ENCODE measurements around the gene USP10. TPM values are rescaled to one million over a fixed set of nuclear protein-coding genes. Genes with fewer than 3 reads are reported as not detected.

Gene USP10
- total RNA-seq, 1 donor = 61.7 TPM

GRCh38 chr16:84673203-84673535 lies 26.6 kb upstream of the USP10 start:
- no peak for TF ChIP-seq CTCF (IDR thresholded peaks at IDR 0.05; ENCODE audit: insufficient read depth, low read length)
- DNase-seq (ENCODE audit: low read depth) = no peak

GRCh38 chr16:84673561-84673960 lies 26.2 kb upstream of the USP10 start:
- no peak for TF ChIP-seq CTCF (IDR thresholded peaks at IDR 0.05; ENCODE audit: insufficient read depth, low read length)
- H3K4me3 ChIP-seq (ENCODE audit: low read depth, low read length) = no peak overlapping the region
- DNase-seq (ENCODE audit: low read depth) = no peak

More at GRCh38 chr16:84673203-84673535, 26.6 kb upstream of the USP10 start:
- no peak overlapping the region for H3K4me3 ChIP-seq (ENCODE audit: low read depth, low read length)

DNA sequence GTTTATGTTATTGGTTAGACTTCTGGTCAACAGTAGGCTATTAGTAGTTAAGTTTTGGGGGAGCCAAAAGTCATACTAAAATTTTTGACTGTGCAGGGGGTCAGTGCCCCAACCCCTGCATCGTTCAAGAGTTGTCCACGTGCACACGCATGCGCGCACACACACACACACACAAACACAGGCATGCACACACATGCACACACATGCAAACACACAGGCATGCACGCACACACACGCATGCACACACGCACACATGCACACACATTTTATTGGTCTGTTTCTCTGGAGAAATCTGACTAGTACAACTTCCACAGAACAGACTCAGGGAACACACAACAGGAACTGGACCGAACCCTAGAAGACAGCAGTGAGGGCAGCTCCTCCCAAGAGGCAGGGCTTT lies 24.4 kb upstream of the USP10 start:
- no peak for DNase-seq (ENCODE audit: low read depth)
- no peak overlapping the region for H3K4me3 ChIP-seq (ENCODE audit: low read depth, low read length)
- no peak for TF ChIP-seq CTCF (IDR thresholded peaks at IDR 0.05; ENCODE audit: insufficient read depth, low read length)

- no peak for TF ChIP-seq CTCF (IDR thresholded peaks at IDR 0.05; ENCODE audit: insufficient read depth, low read length)
- no peak for DNase-seq (ENCODE audit: low read depth)
- H3K4me3 ChIP-seq (ENCODE audit: low read depth, low read length) = no peak overlapping the region
Measured at GRCh38 chr16:84675884-84676283, 23.9 kb upstream of the USP10 start.

- H3K4me3 ChIP-seq (ENCODE audit: low read depth, low read length) = no peak overlapping the region
- TF ChIP-seq CTCF (IDR thresholded peaks at IDR 0.05; ENCODE audit: insufficient read depth, low read length) = no peak
- DNase-seq (ENCODE audit: low read depth) = no peak
Measured at GRCh38 chr16:84677017-84677803, 22.6 kb upstream of the USP10 start.

- no peak for TF ChIP-seq CTCF (IDR thresholded peaks at IDR 0.05; ENCODE audit: insufficient read depth, low read length)
- H3K4me3 ChIP-seq (ENCODE audit: low read depth, low read length) = no peak overlapping the region
- DNase-seq (ENCODE audit: low read depth) = no peak
Measured at GRCh38 chr16:84677849-84678248, 22.0 kb upstream of the USP10 start.

DNA sequence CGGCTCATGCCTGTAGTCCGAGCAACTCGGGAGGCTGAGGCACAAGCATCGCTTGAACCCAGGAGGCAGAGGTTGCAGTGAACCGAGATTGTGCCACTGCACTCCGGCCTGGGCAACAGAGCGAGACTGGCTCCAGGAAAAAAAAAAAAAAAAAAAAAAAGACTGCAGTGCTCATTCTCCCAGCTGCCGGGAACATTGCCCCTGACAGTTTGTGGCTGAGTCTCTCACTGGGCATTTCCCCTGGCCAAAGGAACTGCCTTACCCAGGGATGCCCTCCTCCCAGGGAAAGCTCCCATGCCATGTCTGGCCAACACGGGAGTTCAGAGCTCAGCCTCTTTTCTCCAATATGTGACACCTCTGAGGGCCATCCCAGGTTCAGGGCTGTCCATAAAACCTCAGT lies 21.3 kb upstream of the USP10 start:
- DNase-seq (ENCODE audit: low read depth) = no peak
- no peak for TF ChIP-seq CTCF (IDR thresholded peaks at IDR 0.05; ENCODE audit: insufficient read depth, low read length)
- no peak overlapping the region for H3K4me3 ChIP-seq (ENCODE audit: low read depth, low read length)

All from fibroblast of the aortic adventitia (primary cell).